CD14-positive monocyte (primary cell): ENCODE measurements around the gene TMEM164. TPM values are rescaled to one million over a fixed set of nuclear protein-coding genes. Genes with fewer than 3 reads are reported as not detected.

Source experiments
- DNase-seq, 3 donors: peaks; one replicate each; pipeline ENCODE4 v3.0.0-alpha.2; 2011 to 2022
- H2AFZ ChIP-seq: 2 replicates; pipeline ENCODE4 v1.6.0; 2012; ENCODE audit warnings: mild to moderate bottlenecking, low read depth, low read length, inconsistent platforms; ENCODE audit not compliant: insufficient read depth, poor library complexity, severe bottlenecking
- H3K27ac ChIP-seq, 2 donors: 1 replicate in 1 of 2; 2 replicates in 1 of 2; pipeline ENCODE4 v1.5.1; 2012 to 2013; ENCODE audit warnings: low read length in 2 of 2, control low read depth in 1 of 2, inconsistent platforms in 1 of 2, low read depth in 1 of 2, mild to moderate bottlenecking in 1 of 2
- H3K27me3 ChIP-seq, 2 donors: one replicate each; pipeline versions ENCODE4 v1.6.0 to v1.6.1; 2011 to 2013; ENCODE audit warnings: low read length in 2 of 2; ENCODE audit not compliant: control insufficient read depth in 2 of 2, insufficient read depth in 2 of 2
- H3K36me3 ChIP-seq, 2 donors: replicated peaks in 1 of 2; 1 replicate in 1 of 2; 2 replicates in 1 of 2; pipeline versions ENCODE4 v1.5.1 to v1.6.1; 2012 to 2013; ENCODE audit warnings: low read length in 2 of 2, control low read depth in 1 of 2, inconsistent platforms in 1 of 2, mild to moderate bottlenecking in 1 of 2; ENCODE audit not compliant: insufficient read depth in 2 of 2, control insufficient read depth in 1 of 2
- H3K4me1 ChIP-seq, 2 donors: 1 replicate in 1 of 2; 2 replicates in 1 of 2; pipeline versions ENCODE4 v1.5.1 to v1.6.1; 2012 to 2013; ENCODE audit warnings: low read length in 2 of 2, control low read depth in 1 of 2, inconsistent platforms in 1 of 2, mild to moderate bottlenecking in 1 of 2, moderate library complexity in 1 of 2; ENCODE audit not compliant: insufficient read depth in 2 of 2, control insufficient read depth in 1 of 2
- H3K4me2 ChIP-seq: replicated peaks from 2 replicates; pipeline ENCODE3; 2012; ENCODE audit warnings: low read length, moderate library complexity, mild to moderate bottlenecking; ENCODE audit not compliant: poor library complexity, severe bottlenecking; ENCODE audit errors: extremely low read depth
- H3K4me3 ChIP-seq, 3 experiments: fragments of 200-600 bp in 1 of 3; sonication (generic) in 1 of 3; replicated peaks in 1 of 3; 1 replicate in 2 of 3; 2 replicates in 1 of 3; pipeline ENCODE4 v1.5.1; 2011 to 2013; ENCODE audit warnings: low read length in 3 of 3, mild to moderate bottlenecking in 3 of 3, control low read depth in 2 of 3, low read depth in 2 of 3, inconsistent platforms in 1 of 3, moderate library complexity in 1 of 3
- H3K79me2 ChIP-seq: 2 replicates; pipeline ENCODE4 v1.6.0; 2012; ENCODE audit warnings: mild to moderate bottlenecking, control low read depth, inconsistent platforms, low read length, moderate library complexity; ENCODE audit not compliant: insufficient read depth
- H3K9ac ChIP-seq: 2 replicates; pipeline ENCODE4 v1.6.0; 2017; ENCODE audit warnings: low read length, mild to moderate bottlenecking; ENCODE audit not compliant: insufficient read depth, poor library complexity, severe bottlenecking
- H3K9me3 ChIP-seq, 2 donors: replicated peaks in 1 of 2; 1 replicate in 1 of 2; 2 replicates in 1 of 2; pipeline versions ENCODE4 v1.5.1 to v1.6.1; 2012 to 2013; ENCODE audit warnings: low read length in 2 of 2, control low read depth in 1 of 2; ENCODE audit not compliant: control insufficient read depth in 1 of 2, insufficient read depth in 1 of 2
- H4K20me1 ChIP-seq: 2 replicates; pipeline ENCODE4 v1.6.0; 2012; ENCODE audit warnings: mild to moderate bottlenecking, low read length, control low read depth, moderate library complexity; ENCODE audit not compliant: insufficient read depth
- H3K27ac Mint-ChIP-seq, 7 donors: one replicate each; pipeline ENCODE4 v1.8.0; 2020; ENCODE audit warnings: mild to moderate bottlenecking in 7 of 7, mixed read lengths in 7 of 7, moderate library complexity in 6 of 7, inconsistent platforms in 2 of 7
- H3K27me3 Mint-ChIP-seq, 3 donors: one replicate each; pipeline ENCODE4 v1.8.0; 2021 to 2022; ENCODE audit warnings: low read depth in 3 of 3, mild to moderate bottlenecking in 3 of 3, mixed read lengths in 3 of 3, moderate library complexity in 3 of 3, inconsistent platforms in 1 of 3
- H3K36me3 Mint-ChIP-seq, 2 donors: one replicate each; pipeline ENCODE4 v1.8.0; 2020; ENCODE audit warnings: mixed read lengths in 2 of 2, inconsistent platforms in 1 of 2, mild to moderate bottlenecking in 1 of 2
- H3K4me1 Mint-ChIP-seq: one replicate; pipeline ENCODE4 v1.8.0; 2020; ENCODE audit warnings: mild to moderate bottlenecking, mixed read lengths
- H3K4me3 Mint-ChIP-seq, 2 donors: one replicate each; pipeline ENCODE4 v1.8.0; 2020; ENCODE audit warnings: mild to moderate bottlenecking in 2 of 2, mixed read lengths in 2 of 2, moderate library complexity in 1 of 2
- H3K9me3 Mint-ChIP-seq, 7 donors: one replicate each; pipeline ENCODE4 v1.8.0; 2020 to 2022; ENCODE audit warnings: mixed read lengths in 7 of 7, mild to moderate bottlenecking in 6 of 7, moderate library complexity in 6 of 7, inconsistent platforms in 2 of 7
- CTCF ChIP-seq: fragments of 200-600 bp; IDR thresholded peaks from one replicate; pipeline ENCODE4 v1.8.0; 2022; ENCODE audit warnings: antibody characterized with exemption, mild to moderate bottlenecking
- WGBS: methylation state at CpG from one replicate; pipeline ENCODE4 v1.1.5; 2013; ENCODE audit warnings: missing lambda C conversion rate; ENCODE audit not compliant: insufficient coverage; 5-methylcytosine and 5-hydroxymethylcytosine counted together
- intact Hi-C, 2 donors: fragments of 100-400 bp; cut with micrococcal nuclease; formaldehyde crosslinking; loops; one replicate each; pipeline versions ENCODE4 v1.15.0 to v1.15.1; 2023
- polyA plus RNA-seq, 3 donors: library from polyadenylated mRNA; depleted of rRNA in 1 of 3; unstranded in 2 of 3; stranded (reverse) in 1 of 3; fragments of 300-500 nt in 2 of 3; fragments of >200 nt in 1 of 3; fragmentation: Illumina TruSeq in 2 of 3; gene quantifications; 1 replicate in 2 of 3; 2 replicates in 1 of 3; pipeline ENCODE4 v1.2.3, GENCODE V29; 2012 to 2021

TMEM164 gene
- polyA plus RNA-seq, 3 donors = 5.3 to 39.5 (median 7.3) TPM

- no CpG with 5 or more reads among the region's 4 CpGs for WGBS
- Histone ChIP-seq H3K79me2 (no peaks in the 10 kb centered on the region), H3K27me3 (peaks cover 0 to 2% of the 10 kb centered on the region in 2 donors), H3K4me1 (peaks cover 5 to 8% of the 10 kb centered on the region in 2 donors), H3K27ac (no peak overlapping the region), H3K9me3 (no peaks in the 10 kb centered on the region), H3K9ac (no peak overlapping the region), H4K20me1 (no peaks in the 10 kb centered on the region), H3K36me3 (no peaks in the 10 kb centered on the region), H2AFZ (no peak overlapping the region), H3K4me2 (no peak overlapping the region), H3K4me3 (no peak overlapping the region)
- Mint-ChIP-seq H3K4me3 (no peak overlapping the region), H3K27ac (peak overlapping the region in 4 of 7 donors; percentile 32 to 57 (median 40)), H3K36me3 (peaks cover 3 to 6% of the 10 kb centered on the region in 2 donors), H3K9me3 (peaks cover 0 to 5% (median 0%) of the 10 kb centered on the region in 7 donors), H3K4me1 (peaks cover 24% of the 10 kb centered on the region), H3K27me3 (peaks cover 0 to 3% (median 3%) of the 10 kb centered on the region in 3 donors)
- peak in 1 of 3 donors; percentile 15 for DNase-seq
- intact Hi-C loops = no loop called here
- no peak for TF ChIP-seq CTCF
Observed at GRCh38 chrX:110188701-110189558, 186.0 kb downstream of the TMEM164 start.

GRCh38 chrX:110192516-110192915 lies 189.6 kb downstream of the TMEM164 start:
- H3K4me1 Mint-ChIP-seq = peaks cover 24% of the 10 kb centered on the region
- peaks cover 5 to 8% of the 10 kb centered on the region in 2 donors for H3K4me1 ChIP-seq
- no peak overlapping the region for H3K27ac Mint-ChIP-seq
- H3K36me3 Mint-ChIP-seq = peaks cover 6 to 7% of the 10 kb centered on the region in 2 donors
- no peak overlapping the region for H3K4me3 Mint-ChIP-seq
- no peaks in the 10 kb centered on the region for H3K79me2 ChIP-seq
- no peak for DNase-seq
- no peak overlapping the region for H2AFZ ChIP-seq
- no CpG with 5 or more reads among the region's 4 CpGs for WGBS
- no peak overlapping the region for H3K27ac ChIP-seq
- no peaks in the 10 kb centered on the region for H3K36me3 ChIP-seq
- intact Hi-C loops = no loop called here
- peaks cover 0 to 2% of the 10 kb centered on the region in 2 donors for H3K27me3 ChIP-seq
- no peak overlapping the region for H3K4me2 ChIP-seq
- TF ChIP-seq CTCF = no peak
- peaks cover 0 to 3% (median 3%) of the 10 kb centered on the region in 3 donors for H3K27me3 Mint-ChIP-seq
- no peaks in the 10 kb centered on the region for H4K20me1 ChIP-seq
- H3K4me3 ChIP-seq = no peak overlapping the region
- no peaks in the 10 kb centered on the region for H3K9me3 Mint-ChIP-seq
- H3K9ac ChIP-seq = no peak overlapping the region
- no peaks in the 10 kb centered on the region for H3K9me3 ChIP-seq
